Measurements from ENCODE around the gene SASH1.

DNA sequence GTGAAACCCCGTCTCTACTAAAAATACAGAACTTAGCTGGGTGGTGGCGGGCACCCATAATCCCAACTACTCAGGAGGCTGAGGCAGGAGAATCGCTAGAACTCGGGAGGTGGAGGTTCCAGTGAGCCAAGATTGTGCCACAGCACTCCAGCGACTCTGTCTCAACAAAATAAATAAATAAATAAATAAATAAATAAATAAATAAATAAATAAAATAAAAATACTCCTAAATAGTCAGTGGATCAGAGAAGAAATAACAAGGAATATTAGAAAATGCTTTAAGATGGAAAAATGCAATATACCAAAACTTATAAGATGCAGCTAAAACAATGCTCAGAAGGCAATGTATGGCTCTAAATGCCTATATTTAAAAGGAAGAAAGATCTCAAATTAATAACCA is 39.0 kb upstream of the SASH1 start:
- TF ChIP-seq, protein P1, sequence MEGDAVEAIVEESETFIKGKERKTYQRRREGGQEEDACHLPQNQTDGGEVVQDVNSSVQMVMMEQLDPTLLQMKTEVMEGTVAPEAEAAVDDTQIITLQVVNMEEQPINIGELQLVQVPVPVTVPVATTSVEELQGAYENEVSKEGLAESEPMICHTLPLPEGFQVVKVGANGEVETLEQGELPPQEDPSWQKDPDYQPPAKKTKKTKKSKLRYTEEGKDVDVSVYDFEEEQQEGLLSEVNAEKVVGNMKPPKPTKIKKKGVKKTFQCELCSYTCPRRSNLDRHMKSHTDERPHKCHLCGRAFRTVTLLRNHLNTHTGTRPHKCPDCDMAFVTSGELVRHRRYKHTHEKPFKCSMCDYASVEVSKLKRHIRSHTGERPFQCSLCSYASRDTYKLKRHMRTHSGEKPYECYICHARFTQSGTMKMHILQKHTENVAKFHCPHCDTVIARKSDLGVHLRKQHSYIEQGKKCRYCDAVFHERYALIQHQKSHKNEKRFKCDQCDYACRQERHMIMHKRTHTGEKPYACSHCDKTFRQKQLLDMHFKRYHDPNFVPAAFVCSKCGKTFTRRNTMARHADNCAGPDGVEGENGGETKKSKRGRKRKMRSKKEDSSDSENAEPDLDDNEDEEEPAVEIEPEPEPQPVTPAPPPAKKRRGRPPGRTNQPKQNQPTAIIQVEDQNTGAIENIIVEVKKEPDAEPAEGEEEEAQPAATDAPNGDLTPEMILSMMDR (IDR thresholded peaks at IDR 0.05 in 2 of 3, conservative IDR thresholded peaks at IDR 0.05 in 1 of 3; ENCODE audit: borderline replicate concordance in 1 of 3, insufficient read depth in 1 of 3, low read depth in 2 of 3, low read length in 2 of 3) = no peak
- TF ChIP-seq, protein P2, sequence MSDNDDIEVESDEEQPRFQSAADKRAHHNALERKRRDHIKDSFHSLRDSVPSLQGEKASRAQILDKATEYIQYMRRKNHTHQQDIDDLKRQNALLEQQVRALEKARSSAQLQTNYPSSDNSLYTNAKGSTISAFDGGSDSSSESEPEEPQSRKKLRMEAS (IDR thresholded peaks at IDR 0.05) = no peak
- TF ChIP-seq EZH2 (IDR thresholded peaks at IDR 0.05) = no peak
- TF ChIP-seq POLR2A (IDR thresholded peaks at IDR 0.05; ENCODE audit: borderline replicate concordance, extremely low read depth, insufficient read depth, insufficient read length) = no peak
- no peak for TF ChIP-seq TCF7L2 (IDR thresholded peaks at IDR 0.05; ENCODE audit: borderline replicate concordance, extremely low read depth, insufficient read depth, insufficient read length)
- TF ChIP-seq CEBPB (IDR thresholded peaks at IDR 0.05; ENCODE audit: low read depth) = no peak
- TF ChIP-seq, protein P3, sequence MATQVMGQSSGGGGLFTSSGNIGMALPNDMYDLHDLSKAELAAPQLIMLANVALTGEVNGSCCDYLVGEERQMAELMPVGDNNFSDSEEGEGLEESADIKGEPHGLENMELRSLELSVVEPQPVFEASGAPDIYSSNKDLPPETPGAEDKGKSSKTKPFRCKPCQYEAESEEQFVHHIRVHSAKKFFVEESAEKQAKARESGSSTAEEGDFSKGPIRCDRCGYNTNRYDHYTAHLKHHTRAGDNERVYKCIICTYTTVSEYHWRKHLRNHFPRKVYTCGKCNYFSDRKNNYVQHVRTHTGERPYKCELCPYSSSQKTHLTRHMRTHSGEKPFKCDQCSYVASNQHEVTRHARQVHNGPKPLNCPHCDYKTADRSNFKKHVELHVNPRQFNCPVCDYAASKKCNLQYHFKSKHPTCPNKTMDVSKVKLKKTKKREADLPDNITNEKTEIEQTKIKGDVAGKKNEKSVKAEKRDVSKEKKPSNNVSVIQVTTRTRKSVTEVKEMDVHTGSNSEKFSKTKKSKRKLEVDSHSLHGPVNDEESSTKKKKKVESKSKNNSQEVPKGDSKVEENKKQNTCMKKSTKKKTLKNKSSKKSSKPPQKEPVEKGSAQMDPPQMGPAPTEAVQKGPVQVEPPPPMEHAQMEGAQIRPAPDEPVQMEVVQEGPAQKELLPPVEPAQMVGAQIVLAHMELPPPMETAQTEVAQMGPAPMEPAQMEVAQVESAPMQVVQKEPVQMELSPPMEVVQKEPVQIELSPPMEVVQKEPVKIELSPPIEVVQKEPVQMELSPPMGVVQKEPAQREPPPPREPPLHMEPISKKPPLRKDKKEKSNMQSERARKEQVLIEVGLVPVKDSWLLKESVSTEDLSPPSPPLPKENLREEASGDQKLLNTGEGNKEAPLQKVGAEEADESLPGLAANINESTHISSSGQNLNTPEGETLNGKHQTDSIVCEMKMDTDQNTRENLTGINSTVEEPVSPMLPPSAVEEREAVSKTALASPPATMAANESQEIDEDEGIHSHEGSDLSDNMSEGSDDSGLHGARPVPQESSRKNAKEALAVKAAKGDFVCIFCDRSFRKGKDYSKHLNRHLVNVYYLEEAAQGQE (IDR thresholded peaks at IDR 0.05; ENCODE audit: low read depth) = no peak
- TF ChIP-seq EZH2phosphoT487 (IDR thresholded peaks at IDR 0.05; ENCODE audit: borderline replicate concordance) = no peak
- TF ChIP-seq EGR1 (IDR thresholded peaks at IDR 0.05; ENCODE audit: low read depth) = no peak
- TF ChIP-seq, protein P4, sequence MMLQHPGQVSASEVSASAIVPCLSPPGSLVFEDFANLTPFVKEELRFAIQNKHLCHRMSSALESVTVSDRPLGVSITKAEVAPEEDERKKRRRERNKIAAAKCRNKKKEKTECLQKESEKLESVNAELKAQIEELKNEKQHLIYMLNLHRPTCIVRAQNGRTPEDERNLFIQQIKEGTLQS (IDR thresholded peaks at IDR 0.05) = no peak
- no peak for TF ChIP-seq POLR2AphosphoS5 (IDR thresholded peaks at IDR 0.05; ENCODE audit: low read depth, low read length)
